PC-9 (cell line): ENCODE measurements around the gene ZNF772. TPM values are rescaled to one million over a fixed set of nuclear protein-coding genes. Genes with fewer than 3 reads are reported as not detected.
"Not testable (repeated sequence)": the region's sequence is repeated elsewhere in the genome, so short reads cannot be mapped to it uniquely, and the experiment has no call there.

ENCODE experiments used
- BruUV-seq: library from RNA; stranded (reverse); fragments of 400-500 nt; replicated peaks from 2 replicates; lab custom pipeline; 2021; lab: Mats Ljungman, UMichigan
- CTCF ChIA-PET: fragments of 300-600 bp; sonication (Branson Sonifier 250); formaldehyde crosslinking; loops from one replicate; lab custom pipeline; 2022; ENCODE audit warnings: antibody characterized with exemption; lab: Charles Lee
- POLR2A ChIA-PET: fragments of 300-600 bp; sonication (Branson Sonifier 250); formaldehyde crosslinking; loops from one replicate; lab custom pipeline; 2022; ENCODE audit warnings: antibody characterized with exemption; ENCODE audit not compliant: unreplicated experiment; lab: Charles Lee
- DNase-seq, 2 experiments: peaks; one replicate each; pipeline versions ENCODE4 v3.0.0 to v3.0.0-alpha.2; 2015 to 2022; ENCODE audit warnings: mixed read lengths in 1 of 2
- H2AFZ ChIP-seq: fragments of 200-600 bp; sonication (generic); 2 replicates; pipeline ENCODE4 v1.8.1; 2017; ENCODE audit warnings: antibody characterized with exemption
- H3F3A ChIP-seq: fragments of 200-600 bp; sonication (generic); 2 replicates; pipeline ENCODE4 v1.8.1; 2017; ENCODE audit warnings: antibody characterized with exemption, mild to moderate bottlenecking, low read depth; ENCODE audit not compliant: insufficient read depth
- H3K27ac ChIP-seq: fragments of 200-600 bp; sonication (generic); 2 replicates; pipeline ENCODE4 v1.6.1; 2016; ENCODE audit warnings: mixed run types
- H3K27me3 ChIP-seq: fragments of 200-600 bp; sonication (generic); 2 replicates; pipeline ENCODE4 v1.6.1; 2016; ENCODE audit warnings: low read depth, mixed run types; ENCODE audit not compliant: insufficient read depth
- H3K36me3 ChIP-seq: fragments of 200-600 bp; sonication (generic); 2 replicates; pipeline ENCODE4 v1.6.1; 2016; ENCODE audit warnings: low read depth, mixed run types
- H3K4me1 ChIP-seq: fragments of 200-600 bp; sonication (generic); replicated peaks from 2 replicates; pipeline ENCODE4 v1.6.1; 2016; ENCODE audit warnings: mixed run types; ENCODE audit not compliant: insufficient read depth
- H3K4me2 ChIP-seq: fragments of 200-600 bp; sonication (generic); 2 replicates; pipeline ENCODE4 v1.6.1; 2017; ENCODE audit warnings: mixed run types
- H3K4me3 ChIP-seq: fragments of 200-600 bp; sonication (generic); 2 replicates; pipeline ENCODE4 v1.6.1; 2016; ENCODE audit warnings: mixed run types
- H3K79me2 ChIP-seq: fragments of 200-600 bp; sonication (generic); 2 replicates; pipeline ENCODE4 v1.6.1; 2017; ENCODE audit warnings: low read depth, mixed run types
- H3K9me2 ChIP-seq: fragments of 200-600 bp; sonication (generic); 2 replicates; pipeline ENCODE4 v1.8.1; 2017; ENCODE audit warnings: mild to moderate bottlenecking; ENCODE audit not compliant: insufficient read depth
- H3K9me3 ChIP-seq: fragments of 200-600 bp; sonication (generic); 2 replicates; pipeline ENCODE4 v1.8.1; 2016; ENCODE audit warnings: low read depth; ENCODE audit not compliant: insufficient read depth
- H4K20me1 ChIP-seq: fragments of 200-600 bp; sonication (generic); 2 replicates; pipeline ENCODE4 v1.8.1; 2017; ENCODE audit not compliant: insufficient read depth
- CTCF ChIP-seq: fragments of 200-600 bp; sonication (generic); conservative IDR thresholded peaks from 2 replicates; pipeline ENCODE4 v1.6.1; 2017; ENCODE audit warnings: mixed run types, antibody characterized with exemption, mild to moderate bottlenecking, moderate library complexity
- EZH2 ChIP-seq: fragments of 200-600 bp; sonication (generic); IDR thresholded peaks from 2 replicates; pipeline ENCODE4 v1.8.0; 2017; ENCODE audit warnings: antibody characterized with exemption, low read depth
- intact Hi-C: fragments of 100-400 bp; cut with micrococcal nuclease; formaldehyde crosslinking; loops from one replicate; pipeline ENCODE4 v1.10.0; 2022; ENCODE audit not compliant: unreplicated experiment
- total RNA-seq: library from RNA; stranded (reverse); gene quantifications from 2 replicates; pipeline ENCODE4 v1.2.3, GENCODE V29; 2021

ZNF772 gene
- total RNA-seq, 1 experiment from 2014 or later, result 9.1 TPM

- H4K20me1 ChIP-seq, CTCF ChIA-PET, BruUV-seq, H3K4me1 ChIP-seq, H3K27ac ChIP-seq, H3K27me3 ChIP-seq, DNase-seq, H2AFZ ChIP-seq, H3K4me3 ChIP-seq, H3K4me2 ChIP-seq, H3K9me2 ChIP-seq, H3F3A ChIP-seq: not testable (repeated sequence)
- intact Hi-C loops, result loop anchor here (1.0 kb wide), 1 partner anchor 28 kb away; the partner anchor contains the start of gene ZNF549
- H3K79me2 ChIP-seq, result peaks cover 31% of the 10 kb centered on the region
- H3K9me3 ChIP-seq, result peaks cover 24% of the 10 kb centered on the region; the same call in 1 of the 2 replicates
- POLR2A ChIA-PET, result interaction anchor here (0.6 kb wide), 3 partner anchors 16 to 64 kb away, joined by 3 to 4 read pairs (median 3); partner anchors contain the start of gene ZNF749
- peaks cover 32% of the 10 kb centered on the region for H3K36me3 ChIP-seq
Measured at GRCh38 chr19:57499332-57499679, 21.9 kb upstream of the ZNF772 start.

GRCh38 chr19:57488299-57488644 is 10.9 kb upstream of the ZNF772 start:
- H3K36me3 ChIP-seq, result peaks cover 19% of the 10 kb centered on the region; the same call in 1 of the 2 replicates
- H4K20me1 ChIP-seq, H3K9me2 ChIP-seq, H3K4me1 ChIP-seq, H2AFZ ChIP-seq, H3K27ac ChIP-seq, H3K79me2 ChIP-seq, H3K9me3 ChIP-seq, H3F3A ChIP-seq, intact Hi-C loops, DNase-seq, H3K27me3 ChIP-seq, BruUV-seq, CTCF ChIA-PET, POLR2A ChIA-PET: not testable (repeated sequence)
- H3K4me3 ChIP-seq, result peak overlapping the region; percentile 52
- H3K4me2 ChIP-seq, result peak overlapping the region; percentile 76

- H3K27ac ChIP-seq, result 0 out of 2 replicates have a peak within 1 kb of the TSS, but pooled peaks have one; percentile 53
- BruUV-seq, result TSS peak; percentile 36
Measured at GRCh38 chr19:57487477-57488298, 10.3 kb upstream of the ZNF772 start, which contains the start of gene ZNF419. Gene ZNF419, plus strand, starts transcription at chr19:57487750. Its CDS starts 201 bp downstream, at chr19:57487951.

GRCh38 chr19:57473646-57474045 is 3.7 kb downstream of the ZNF772 start:
- CTCF ChIA-PET, result no interaction called here
- Histone ChIP-seq H2AFZ (no peak overlapping the region), H3K9me3 (peaks cover 81% of the 10 kb centered on the region), H3K4me3 (no peak overlapping the region; the same call in 1 of the 2 replicates), H3K27ac (no peak overlapping the region), H3K36me3 (peaks cover 61% of the 10 kb centered on the region), H3K4me2 (no peak overlapping the region), H4K20me1 (no peaks in the 10 kb centered on the region), H3K27me3 (no peaks in the 10 kb centered on the region), H3K79me2 (no peaks in the 10 kb centered on the region; the same call in 1 of the 2 replicates), H3K9me2 (no peaks in the 10 kb centered on the region), H3F3A (peaks cover 6% of the 10 kb centered on the region; the same call in 1 of the 2 replicates), H3K4me1 (no peaks in the 10 kb centered on the region; the same call in 1 of the 2 replicates)
- BruUV-seq, result no TSS peak
- POLR2A ChIA-PET, result interaction anchor here (0.6 kb wide), 1 partner anchor 26 kb away, joined by 3 read pairs; the partner anchor contains the start of gene ZNF773
- DNase-seq, result no peak
- intact Hi-C loops, result no loop called here
- TF ChIP-seq EZH2 (no peak), CTCF (no peak)

More at GRCh38 chr19:57487477-57488298, 10.3 kb upstream of the ZNF772 start, which contains the start of gene ZNF419:
- H3K79me2 ChIP-seq, H3K9me3 ChIP-seq, H3K4me1 ChIP-seq, H3K27me3 ChIP-seq, CTCF ChIA-PET, H3F3A ChIP-seq, H3K9me2 ChIP-seq, H4K20me1 ChIP-seq: not testable (repeated sequence)
- Histone ChIP-seq H3K4me3 (peak within 1 kb of the TSS; percentile 98), H3K4me2 (peak within 1 kb of the TSS; percentile 76), H3K36me3 (peaks cover 13% of the 10 kb centered on the region; the same call in 1 of the 2 replicates), H2AFZ (peak within 1 kb of the TSS; percentile 86)
- POLR2A ChIA-PET, result interaction anchor here (0.6 to 0.7 kb wide), 3 partner anchors 52 to 227 kb away, joined by 3 to 4 read pairs (median 3); no protein-coding TSS in a partner anchor
- DNase-seq, result peak; percentile 90 to 95
- intact Hi-C loops, result loop anchor here (1.0 kb wide), 3 partner anchors 10 to 136 kb away; partner anchors contain the start of genes ZNF304, ZNF749 and ZNF772
